K562 (cell line): ENCODE data around the gene RETREG1. TPM values are rescaled to one million over a fixed set of nuclear protein-coding genes. Genes with fewer than 3 reads are reported as not detected.

ENCODE experiments used
- BRD9 ChIP-seq: fragments of 450-650 bp; IDR thresholded peaks from 2 replicates; pipeline ENCODE4 v1.6.1; 2018; ENCODE audit warnings: low read depth; ENCODE audit not compliant: partially characterized antibody
- EGR1 ChIP-seq: fragments of 450-650 bp; conservative IDR thresholded peaks from 2 replicates; pipeline ENCODE4 v1.6.1; 2017; ENCODE audit warnings: mild to moderate bottlenecking
- ETV1 ChIP-seq: fragments of 450-650 bp; conservative IDR thresholded peaks from 2 replicates; pipeline ENCODE4 v1.6.1; 2016; ENCODE audit warnings: missing genetic modification characterization, control low read depth, low read depth, missing compliant biosample characterization
- KDM4B ChIP-seq, 2 experiments: fragments of 450-650 bp in 1 of 2; sonication (generic) in 1 of 2; IDR thresholded peaks; 2 replicates each; pipeline ENCODE4 v1.6.1; 2016 to 2017; ENCODE audit warnings: borderline replicate concordance in 2 of 2, antibody characterized with exemption in 1 of 2, low read depth in 1 of 2, mild to moderate bottlenecking in 1 of 2
- NR2F6 ChIP-seq: fragments of 450-650 bp; formaldehyde crosslinking; IDR thresholded peaks from 2 replicates; pipeline ENCODE4 v1.4.0; 2020; ENCODE audit warnings: mild to moderate bottlenecking
- PHB2 ChIP-seq: fragments of 450-650 bp; IDR thresholded peaks from 2 replicates; pipeline ENCODE4 v1.6.1; 2017; ENCODE audit warnings: low read depth
- PHF20 ChIP-seq: fragments of 450-650 bp; IDR thresholded peaks from 2 replicates; pipeline ENCODE4 v1.6.1; 2018; ENCODE audit not compliant: partially characterized antibody
- POLR2AphosphoS2 ChIP-seq: IDR thresholded peaks from 2 replicates; pipeline ENCODE4 v1.6.1; 2012; ENCODE audit warnings: low read length, improper control_type of control experiment
- PYGO2 ChIP-seq: fragments of 450-650 bp; IDR thresholded peaks from 2 replicates; pipeline ENCODE4 v1.6.1; 2016; ENCODE audit warnings: mild to moderate bottlenecking, missing genetic modification characterization, moderate library complexity, missing compliant biosample characterization
- RBFOX2 ChIP-seq: fragments of 200-400 bp; formaldehyde crosslinking; IDR thresholded peaks from 2 replicates; pipeline ENCODE4 v1.6.1; 2017; ENCODE audit warnings: low read depth, mild to moderate bottlenecking, low read length, moderate library complexity
- RHOXF2B ChIP-seq: fragments of 250-450 bp; sonication (Bioruptor Pico); conservative IDR thresholded peaks from 2 replicates; pipeline ENCODE4 v1.5.1; 2021
- SIN3B ChIP-seq: fragments of 450-650 bp; IDR thresholded peaks from 2 replicates; pipeline ENCODE4 v1.6.1; 2017; ENCODE audit warnings: low read depth, mild to moderate bottlenecking, moderate library complexity
- STAG1 ChIP-seq: sonication (generic); formaldehyde crosslinking; IDR thresholded peaks from 2 replicates; pipeline ENCODE4 v1.5.0; 2020; ENCODE audit warnings: missing genetic modification reagents, borderline replicate concordance
- TFAP4 ChIP-seq: sonication (generic); formaldehyde crosslinking; IDR thresholded peaks from 2 replicates; pipeline ENCODE4 v1.8.0; 2022; ENCODE audit warnings: missing genetic modification reagents, mild to moderate bottlenecking, moderate library complexity, borderline replicate concordance
- TGIF2 ChIP-seq: sonication (generic); formaldehyde crosslinking; IDR thresholded peaks from 2 replicates; pipeline ENCODE4 v1.8.1; 2022; ENCODE audit warnings: mild to moderate bottlenecking, missing genetic modification reagents, moderate library complexity
- TSHZ1 ChIP-seq: fragments of 250-450 bp; sonication (Bioruptor Pico); IDR thresholded peaks from 2 replicates; pipeline ENCODE4 v1.4.0; 2020; ENCODE audit warnings: mild to moderate bottlenecking, moderate library complexity
- ZNF316 ChIP-seq: fragments of 450-650 bp; IDR thresholded peaks from 2 replicates; pipeline ENCODE4 v1.6.1; 2016
- ZNF586 ChIP-seq: fragments of 450-650 bp; formaldehyde crosslinking; conservative IDR thresholded peaks from 2 replicates; pipeline ENCODE4 v1.4.0; 2020; ENCODE audit warnings: mild to moderate bottlenecking, moderate library complexity
- ZNF609 ChIP-seq: sonication (generic); formaldehyde crosslinking; IDR thresholded peaks from 2 replicates; pipeline ENCODE4 v1.8.1; 2023; ENCODE audit warnings: missing genetic modification reagents, mild to moderate bottlenecking, borderline replicate concordance
- polyA plus RNA-seq, 8 experiments: library from polyadenylated mRNA; depleted of rRNA in 4 of 8; stranded (reverse) in 5 of 8; unstranded in 3 of 8; fragments of >200 nt; fragmentation: Nextera tagmentation in 2 of 8; fragmentation: Illumina TruSeq in 1 of 8; extraction: Ambion mirVana in 2 of 8; extraction: Trizol in 1 of 8; gene quantifications; 2 replicates each; pipeline versions ENCODE4 v1.2.1 to v1.2.3, GENCODE V29; 2011 to 2014; ENCODE audit warnings: inconsistent platforms in 1 of 8, missing spikeins in 1 of 8
- total RNA-seq, 7 experiments: library from RNA; depleted of rRNA in 6 of 7; stranded (reverse); fragments of >200 nt in 6 of 7; fragmentation: Illumina TruSeq in 2 of 7; extraction: Trizol in 2 of 7; gene quantifications; 2 replicates each; pipeline versions ENCODE4 v1.2.1 to v1.2.3, GENCODE V29; 2011 to 2021; ENCODE audit warnings: low replicate concordance in 1 of 7

Gene RETREG1
- total and polyA plus RNA-seq, 9 of the 15 experiments (the other 6 are each of a cell fraction or from before 2014, with no cell fraction given): 0.01 to 0.20 (median 0.08) TPM; not detected in 5

- TF ChIP-seq STAG1 (CRISPR knock-in tag) (no peak), RBFOX2 (peak; percentile 99), PHB2 (no peak), ZNF316 (peak; percentile 6; the same call in 1 of the 2 replicates), BRD9 (no peak), PYGO2 (tag) (no peak), TSHZ1 (CRISPR knock-in tag) (no peak), SIN3B (peak; percentile 87), ZNF609 (no peak), POLR2AphosphoS2 (peak; percentile 86; the same call in 1 of the 2 replicates), NR2F6 (CRISPR knock-in tag) (no peak), EGR1 (peak; percentile 5; the same call in 1 of the 2 replicates), ZNF586 (CRISPR knock-in tag) (0 out of 2 replicates have a peak, but pooled peaks have one; percentile 43), RHOXF2B (CRISPR knock-in tag) (no peak), TGIF2 (CRISPR knock-in tag) (0 out of 2 replicates have a peak, but pooled peaks have one; percentile 66), PHF20 (peak; percentile 97), KDM4B (IDR thresholded peaks at IDR 0.05; ENCODE audit: borderline replicate concordance in 2 of 2, low read depth in 1 of 2) (no peak), ETV1 (peak; percentile 74), TFAP4 (peak; percentile 61; the same call in 1 of the 2 replicates)
Observed at GRCh38 chr5:16465544-16466432, 151.0 kb downstream of the RETREG1 start, which contains the start of gene ZNF622 (continued).
